ENCODE results near the gene SPTLC2.
"Not testable (repeated sequence)": the region's sequence is repeated elsewhere in the genome, so short reads cannot be mapped to it uniquely, and the experiment has no call there.

Gene SPTLC2

DNA sequence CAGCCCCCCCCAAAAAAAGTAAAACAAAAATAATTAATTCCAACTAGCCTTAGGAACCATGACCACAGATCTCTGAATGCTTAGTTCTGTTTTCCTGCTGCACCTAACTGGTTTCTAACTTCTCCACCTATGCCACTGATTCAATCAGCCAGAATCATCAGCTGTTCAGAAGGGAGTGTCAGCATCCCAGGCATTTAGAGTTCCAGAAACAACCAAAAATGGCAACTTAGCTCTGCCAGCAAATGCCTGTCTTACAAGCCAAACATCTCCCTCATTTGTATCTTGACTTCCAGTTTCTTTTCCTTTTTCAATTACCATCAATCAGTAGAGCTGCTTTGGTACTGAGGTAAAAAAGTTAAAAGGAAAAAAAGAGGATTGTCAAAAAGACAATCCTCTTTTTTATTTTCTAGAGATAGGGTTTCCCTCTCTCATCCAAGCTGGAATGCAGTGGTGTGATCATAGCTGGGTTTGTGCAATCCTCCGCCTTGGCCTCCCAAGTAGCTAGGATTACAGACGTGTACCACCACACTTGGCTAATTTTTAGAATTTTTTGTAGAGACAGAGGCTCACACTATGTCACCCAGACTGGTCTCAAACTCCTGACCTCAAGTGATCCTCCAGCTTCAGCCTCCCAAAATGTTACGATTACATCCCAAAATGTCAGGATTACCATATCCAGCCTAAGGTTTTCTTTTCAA lies 72.7 kb downstream of the SPTLC2 start:
- peak overlapping the region; percentile 69 for H3K27ac ChIP-seq
- TF ChIP-seq, protein P1, sequence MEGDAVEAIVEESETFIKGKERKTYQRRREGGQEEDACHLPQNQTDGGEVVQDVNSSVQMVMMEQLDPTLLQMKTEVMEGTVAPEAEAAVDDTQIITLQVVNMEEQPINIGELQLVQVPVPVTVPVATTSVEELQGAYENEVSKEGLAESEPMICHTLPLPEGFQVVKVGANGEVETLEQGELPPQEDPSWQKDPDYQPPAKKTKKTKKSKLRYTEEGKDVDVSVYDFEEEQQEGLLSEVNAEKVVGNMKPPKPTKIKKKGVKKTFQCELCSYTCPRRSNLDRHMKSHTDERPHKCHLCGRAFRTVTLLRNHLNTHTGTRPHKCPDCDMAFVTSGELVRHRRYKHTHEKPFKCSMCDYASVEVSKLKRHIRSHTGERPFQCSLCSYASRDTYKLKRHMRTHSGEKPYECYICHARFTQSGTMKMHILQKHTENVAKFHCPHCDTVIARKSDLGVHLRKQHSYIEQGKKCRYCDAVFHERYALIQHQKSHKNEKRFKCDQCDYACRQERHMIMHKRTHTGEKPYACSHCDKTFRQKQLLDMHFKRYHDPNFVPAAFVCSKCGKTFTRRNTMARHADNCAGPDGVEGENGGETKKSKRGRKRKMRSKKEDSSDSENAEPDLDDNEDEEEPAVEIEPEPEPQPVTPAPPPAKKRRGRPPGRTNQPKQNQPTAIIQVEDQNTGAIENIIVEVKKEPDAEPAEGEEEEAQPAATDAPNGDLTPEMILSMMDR (conservative IDR thresholded peaks at IDR 0.05): no peak

DNA sequence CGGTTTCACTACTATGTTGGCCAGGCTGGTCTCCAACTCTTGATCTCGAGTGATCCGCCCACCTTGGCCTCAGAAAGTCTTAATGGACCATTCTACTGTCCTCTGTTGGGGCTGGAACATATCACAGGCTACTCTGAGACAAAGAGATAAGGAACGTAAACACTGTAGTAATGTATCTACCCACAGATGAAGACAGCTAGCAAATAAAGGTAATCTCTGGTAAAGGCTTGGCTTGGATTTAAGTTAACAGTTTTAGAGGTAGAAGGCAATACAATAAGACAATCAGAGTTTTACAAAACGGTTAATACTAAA lies 73.2 kb downstream of the SPTLC2 start:
- TF ChIP-seq, protein P1 (conservative IDR thresholded peaks at IDR 0.05): no peak
- H3K27ac ChIP-seq: peak overlapping the region; percentile 69

DNA sequence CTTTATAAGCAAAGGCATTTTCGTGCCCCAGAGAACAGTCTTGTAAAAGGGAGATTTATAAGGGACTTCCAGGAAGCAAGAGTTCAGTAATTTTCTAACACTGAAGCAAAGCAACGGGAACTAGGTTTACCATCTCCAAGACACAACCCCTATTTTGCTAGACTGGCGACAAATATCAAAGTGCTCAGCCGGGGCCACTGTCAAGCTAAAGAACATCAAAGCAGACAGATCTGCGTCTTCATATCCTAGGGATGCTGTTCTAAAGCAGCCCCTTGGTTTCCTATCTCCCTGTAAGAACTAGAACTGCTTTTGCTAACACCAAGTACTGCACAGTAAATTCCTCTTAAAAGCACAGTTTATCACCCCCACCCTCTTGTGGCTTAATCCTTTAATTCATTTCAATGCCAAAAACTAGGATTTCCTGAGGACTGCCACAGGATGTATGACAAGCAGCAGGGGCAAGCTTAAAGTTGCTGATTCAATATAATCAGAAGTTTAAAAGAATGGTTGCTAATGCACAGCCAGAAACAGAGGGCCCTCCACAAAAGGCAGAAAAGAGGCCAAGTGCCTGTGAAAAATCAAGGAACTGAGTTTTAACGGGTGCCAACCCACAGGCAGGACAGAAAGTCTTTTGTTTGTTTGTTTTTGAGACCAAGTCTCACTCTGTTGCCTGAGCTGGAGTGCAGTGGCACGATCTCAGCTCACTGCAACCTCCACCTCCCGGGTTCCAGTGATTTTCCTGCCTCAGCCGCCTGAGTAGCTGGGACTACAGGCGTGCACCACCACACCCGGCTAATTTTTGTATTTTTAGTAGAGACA lies 73.8 kb downstream of the SPTLC2 start:
- peak overlapping the region; percentile 69 for H3K27ac ChIP-seq
- TF ChIP-seq, protein P1 (conservative IDR thresholded peaks at IDR 0.05): no peak

DNA sequence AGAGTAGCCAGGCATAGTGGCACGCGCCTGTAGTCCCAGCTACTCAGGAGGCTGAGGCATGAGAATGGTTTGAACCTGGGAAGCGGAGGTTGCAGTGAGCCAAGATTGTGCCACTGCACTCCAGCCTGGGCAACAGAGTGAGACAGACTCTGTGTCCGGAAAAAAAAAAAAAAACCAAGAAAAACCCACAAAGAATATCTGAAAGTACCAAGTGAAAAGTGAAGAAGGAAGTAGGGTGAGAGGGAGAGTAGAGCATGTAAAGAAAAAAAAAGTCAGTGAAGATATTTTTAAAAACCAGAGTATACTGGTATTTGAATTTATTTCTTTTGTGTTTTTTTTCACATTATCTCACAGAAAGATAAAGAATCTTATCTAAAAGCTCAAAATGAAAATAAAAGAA lies 74.5 kb downstream of the SPTLC2 start:
- peak overlapping the region; percentile 69 for H3K27ac ChIP-seq
- TF ChIP-seq, protein P1 (conservative IDR thresholded peaks at IDR 0.05): no peak

DNA sequence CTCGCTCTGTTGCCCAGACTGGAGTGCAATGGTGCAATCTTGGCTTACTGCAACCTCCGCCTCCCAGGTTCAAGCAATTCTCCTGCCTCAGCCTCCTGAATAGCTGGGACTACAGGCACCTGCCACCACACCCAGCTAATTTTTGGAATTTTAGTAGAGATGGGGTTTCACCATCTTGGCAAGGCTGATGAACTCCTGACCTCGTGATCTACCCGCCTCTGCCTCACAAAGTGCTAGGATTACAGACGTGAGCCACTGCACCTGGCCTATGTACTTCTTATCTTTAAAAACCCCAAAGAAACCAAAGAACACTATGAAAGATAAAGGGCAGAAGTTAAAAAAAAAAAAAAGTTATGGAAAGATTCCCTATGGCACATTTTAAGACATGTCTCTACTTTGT lies 79.5 kb downstream of the SPTLC2 start:
- H3K27ac ChIP-seq: peak overlapping the region; percentile 32; the same call in 1 of the 2 replicates

DNA sequence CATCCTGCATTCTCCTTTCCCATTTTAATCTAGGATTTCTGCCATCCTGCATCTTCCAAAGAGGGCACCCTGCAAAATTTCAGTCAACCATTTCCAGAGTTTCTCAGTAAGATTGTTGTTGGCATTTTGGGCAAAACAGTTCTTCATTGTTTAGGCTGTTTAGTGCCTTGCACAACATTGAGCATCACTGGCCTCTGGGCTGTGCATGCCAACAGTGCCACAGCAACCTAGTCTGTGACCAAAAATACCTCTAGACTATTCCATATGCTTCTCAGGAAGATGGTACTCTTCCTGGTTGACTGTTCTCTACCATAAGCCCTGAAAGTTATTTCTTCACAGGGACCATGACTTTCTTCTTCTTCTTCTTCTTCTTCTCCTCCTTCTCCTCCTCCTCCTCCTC lies 85.4 kb downstream of the SPTLC2 start:
- TF ChIP-seq, protein P1 (conservative IDR thresholded peaks at IDR 0.05): no peak
- H3K27ac ChIP-seq: no peak overlapping the region

DNA sequence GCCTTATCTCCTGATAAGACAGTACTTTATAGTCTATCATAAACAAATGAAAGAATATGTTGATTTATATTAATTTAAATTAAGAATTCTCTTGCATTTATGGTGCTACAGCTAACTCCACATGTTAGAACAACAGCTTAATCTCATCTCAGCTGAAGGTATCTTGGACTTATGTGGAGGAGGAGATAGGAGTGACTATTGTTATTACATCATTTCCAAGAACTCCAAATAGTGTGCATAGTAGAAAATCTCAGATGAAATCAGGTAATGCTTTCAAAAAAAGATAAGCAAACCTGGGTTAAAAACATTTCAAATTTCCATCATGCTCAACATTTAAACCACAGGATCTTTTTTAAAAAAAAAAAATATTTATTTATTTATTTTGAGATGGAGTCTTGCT lies 86.5 kb downstream of the SPTLC2 start:
- H3K27ac ChIP-seq: no peak overlapping the region
- TF ChIP-seq, protein P1 (conservative IDR thresholded peaks at IDR 0.05): no peak

DNA sequence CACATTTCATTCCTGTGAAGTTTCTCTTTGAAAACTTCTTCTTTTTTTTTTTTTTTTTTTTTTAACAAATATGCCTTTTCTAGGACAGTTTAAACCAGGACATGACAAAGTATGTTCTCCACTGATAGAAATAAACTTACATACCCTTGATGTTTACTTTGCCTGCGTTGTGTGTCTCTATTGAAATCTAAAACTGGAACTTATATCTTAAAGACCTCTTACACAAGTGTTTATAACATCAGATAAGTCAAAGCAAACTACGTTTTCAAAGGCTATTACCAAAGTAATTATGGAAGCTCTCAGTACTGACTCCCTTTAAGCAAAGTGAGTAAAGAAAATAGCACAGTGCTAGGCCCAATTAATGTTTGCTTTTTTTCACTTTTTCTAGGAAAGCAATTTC lies 87.2 kb downstream of the SPTLC2 start:
- H3K27ac ChIP-seq: no peak overlapping the region
- TF ChIP-seq, protein P1 (conservative IDR thresholded peaks at IDR 0.05): no peak

DNA sequence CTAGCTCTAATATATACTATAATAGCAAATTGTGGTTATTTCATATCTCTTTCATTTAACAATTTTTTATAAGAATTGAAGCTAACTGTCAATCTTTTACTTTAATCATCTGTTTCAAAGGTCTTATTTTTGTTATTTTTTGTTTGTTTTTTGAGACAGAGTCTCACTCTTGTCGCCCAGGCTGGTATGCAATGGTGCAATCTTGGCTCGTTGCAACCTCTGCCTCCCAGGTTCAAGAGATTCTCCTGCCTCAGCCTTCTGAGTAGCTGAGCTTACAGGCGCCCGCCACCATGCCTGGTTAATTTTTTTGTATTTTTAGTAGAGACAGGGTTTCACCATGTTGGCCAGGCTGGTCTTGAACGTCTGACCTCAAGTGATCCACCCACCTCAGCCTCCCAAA lies 87.7 kb downstream of the SPTLC2 start:
- not testable (repeated sequence) for H3K27ac ChIP-seq

Data from VCaP (cell line).